Endothelial cell of umbilical vein (primary cell): Measurements from ENCODE around the gene NCMAP. TPM values are rescaled to one million over a fixed set of nuclear protein-coding genes. Genes with fewer than 3 reads are reported as not detected.

Source experiments
- BruUV-seq: library from RNA; stranded (reverse); fragments of 400-500 nt; replicated peaks from 2 replicates; lab custom pipeline; 2021; lab: Mats Ljungman, UMichigan
- CTCF ChIA-PET: fragments of 300-600, 350-600 bp; sonication (Branson Sonifier 250); formaldehyde crosslinking; loops from one replicate; lab custom pipeline; 2021; ENCODE audit warnings: antibody characterized with exemption, inconsistent platforms; lab: Charles Lee
- POLR2A ChIA-PET: fragments of 300-600, 350-600 bp; sonication (Branson Sonifier 250); formaldehyde crosslinking; loops from one replicate; lab custom pipeline; 2021; ENCODE audit warnings: antibody characterized with exemption, inconsistent platforms; lab: Charles Lee
- DNase-seq: peaks from one replicate; pipeline ENCODE4 v3.0.0-alpha.2; 2011; ENCODE audit warnings: low read depth, low spot score
- FAIRE-seq: peaks from 2 replicates; lab custom pipeline; 2011; peaks lifted over from hg19 to GRCh38; lab: Jason Lieb, UNC
- H2AFZ ChIP-seq: 2 replicates; pipeline ENCODE4 v1.6.0; 2012; ENCODE audit warnings: low read depth, low read length, control low read depth, inconsistent platforms
- H3K27ac ChIP-seq: 2 replicates; pipeline ENCODE4 v1.5.1; 2011; ENCODE audit warnings: low read depth, mild to moderate bottlenecking, control low read depth, low read length, moderate library complexity; ENCODE audit not compliant: insufficient read depth
- H3K27me3 ChIP-seq, 2 experiments: 2 replicates each; pipeline versions ENCODE4 v1.6.0 to v1.6.1; 2011; ENCODE audit warnings: low read length in 2 of 2, mixed read lengths in 1 of 2; ENCODE audit not compliant: control insufficient read depth in 2 of 2, insufficient read depth in 2 of 2
- H3K36me3 ChIP-seq, 2 experiments: 2 replicates in 1 of 2; 3 replicates in 1 of 2; pipeline ENCODE4 v1.5.1; 2011; ENCODE audit warnings: low read length in 2 of 2, mild to moderate bottlenecking in 1 of 2, moderate library complexity in 1 of 2; ENCODE audit not compliant: control insufficient read depth in 2 of 2, insufficient read depth in 2 of 2; ENCODE audit errors: extremely low read depth in 1 of 2
- H3K4me1 ChIP-seq: 3 replicates; pipeline ENCODE4 v1.5.1; 2011; ENCODE audit warnings: mild to moderate bottlenecking, low read length; ENCODE audit not compliant: control insufficient read depth, insufficient read depth; ENCODE audit errors: extremely low read depth
- H3K4me2 ChIP-seq: 2 replicates; pipeline ENCODE4 v1.6.1; 2011; ENCODE audit warnings: low read length, control low read depth, mixed read lengths; ENCODE audit not compliant: insufficient read depth
- H3K4me3 ChIP-seq, 3 experiments: fragments of 200-600 bp in 1 of 3; sonication (generic), shearing (Covaris generic) in 1 of 3; replicated peaks in 1 of 3; 2 replicates each; pipeline ENCODE4 v1.5.1; 2011 to 2016; ENCODE audit warnings: control low read depth in 3 of 3, low read length in 3 of 3, mild to moderate bottlenecking in 2 of 3, inconsistent platforms in 1 of 3, low read depth in 1 of 3, moderate library complexity in 1 of 3; ENCODE audit not compliant: insufficient read depth in 1 of 3
- H3K79me2 ChIP-seq: 2 replicates; pipeline ENCODE4 v1.6.0; 2012; ENCODE audit warnings: low read length, inconsistent platforms; ENCODE audit not compliant: control insufficient read depth, insufficient read depth
- H3K9ac ChIP-seq: replicated peaks from 2 replicates; pipeline ENCODE3; 2011; ENCODE audit warnings: low read length, control low read depth; ENCODE audit not compliant: insufficient read depth; ENCODE audit errors: extremely low read depth
- H3K9me1 ChIP-seq: replicated peaks from 3 replicates; pipeline ENCODE4 v1.6.0; 2011; ENCODE audit warnings: mild to moderate bottlenecking, low read length; ENCODE audit not compliant: control insufficient read depth, insufficient read depth; ENCODE audit errors: extremely low read depth
- H3K9me3 ChIP-seq: replicated peaks from 2 replicates; pipeline ENCODE4 v1.5.1; 2012; ENCODE audit warnings: low read length, inconsistent platforms; ENCODE audit not compliant: control insufficient read depth, insufficient read depth
- H4K20me1 ChIP-seq: replicated peaks from 2 replicates; pipeline ENCODE3; 2011; ENCODE audit warnings: mild to moderate bottlenecking, low read length; ENCODE audit not compliant: control insufficient read depth, insufficient read depth; ENCODE audit errors: extremely low read depth
- EZH2 ChIP-seq: IDR thresholded peaks from 2 replicates; pipeline ENCODE4 v1.6.1; 2012; ENCODE audit warnings: borderline replicate concordance, low read depth, mild to moderate bottlenecking, moderate library complexity, low read length, inconsistent platforms; ENCODE audit not compliant: severe bottlenecking
- FOS ChIP-seq: IDR thresholded peaks from 2 replicates; pipeline ENCODE4 v1.6.1; 2011; ENCODE audit warnings: mild to moderate bottlenecking, low read length, moderate library complexity, borderline replicate concordance; ENCODE audit not compliant: insufficient read depth
- GATA2 ChIP-seq: IDR thresholded peaks from 2 replicates; pipeline ENCODE4 v1.7.0; 2011; ENCODE audit warnings: low read depth, mild to moderate bottlenecking, moderate library complexity, mixed read lengths, low read length; ENCODE audit not compliant: insufficient read length, insufficient read depth
- JUN ChIP-seq: IDR thresholded peaks from 2 replicates; pipeline ENCODE4 v1.6.1; 2011; ENCODE audit warnings: borderline replicate concordance, low read depth; ENCODE audit not compliant: insufficient read length, insufficient read depth
- MYC ChIP-seq: IDR thresholded peaks from one replicate; pipeline ENCODE4 v1.6.1; 2011; ENCODE audit warnings: mild to moderate bottlenecking, low read depth, low read length
- POLR2A ChIP-seq: IDR thresholded peaks from 2 replicates; pipeline ENCODE4 v1.6.1; 2012; ENCODE audit warnings: low read depth, mild to moderate bottlenecking, control low read depth, low read length
- POLR2AphosphoS5 ChIP-seq: IDR thresholded peaks from 2 replicates; pipeline ENCODE4 v1.6.1; 2012; ENCODE audit warnings: low read depth, mild to moderate bottlenecking, control low read depth, low read length, moderate library complexity; ENCODE audit not compliant: insufficient read depth
- dilution Hi-C: fragments of 300-500 bp; cut with MboI; formaldehyde crosslinking; loops from one replicate; pipeline ENCODE4 v1.15.0; 2019; ENCODE audit warnings: low sequenced_read_pairs; ENCODE audit not compliant: extremely low pct_ligation_motif_present
- intact Hi-C: fragments of 100-400 bp; cut with micrococcal nuclease; formaldehyde crosslinking; loops from one replicate; pipeline ENCODE4 v1.10.0; 2022
- polyA plus RNA-seq, 4 experiments: library from polyadenylated mRNA; depleted of rRNA in 3 of 4; stranded (reverse) in 3 of 4; unstranded in 1 of 4; fragments of >200 nt; gene quantifications; 2 replicates each; pipeline versions ENCODE4 v1.2.1 to v1.2.3, GENCODE V29; 2011 to 2012; ENCODE audit warnings: missing spikeins in 1 of 4
- total RNA-seq: library from RNA; stranded (reverse); gene quantifications from 2 replicates; pipeline ENCODE4 v1.2.3, GENCODE V29; 2021
- TF ChIP-seq, protein P1 (sequence below), 2 donors: IDR thresholded peaks; 1 replicate in 1 of 2; 2 replicates in 1 of 2; pipeline ENCODE4 v1.5.1; 2011; ENCODE audit warnings: low read length in 2 of 2, mild to moderate bottlenecking in 2 of 2, moderate library complexity in 2 of 2, control low read depth in 1 of 2, inconsistent platforms in 1 of 2, low read depth in 1 of 2; ENCODE audit not compliant: insufficient read depth in 1 of 2; ENCODE audit errors: extremely low read depth in 1 of 2
- TF ChIP-seq, protein P2 (sequence below): IDR thresholded peaks from 2 replicates; pipeline ENCODE4 v1.6.1; 2011; ENCODE audit not compliant: insufficient read depth, insufficient read length

Gene NCMAP
- total and polyA plus RNA-seq, 2 donors (not counting 3 experiments of a cell fraction or from before 2014, with no cell fraction given): not detected

DNA sequence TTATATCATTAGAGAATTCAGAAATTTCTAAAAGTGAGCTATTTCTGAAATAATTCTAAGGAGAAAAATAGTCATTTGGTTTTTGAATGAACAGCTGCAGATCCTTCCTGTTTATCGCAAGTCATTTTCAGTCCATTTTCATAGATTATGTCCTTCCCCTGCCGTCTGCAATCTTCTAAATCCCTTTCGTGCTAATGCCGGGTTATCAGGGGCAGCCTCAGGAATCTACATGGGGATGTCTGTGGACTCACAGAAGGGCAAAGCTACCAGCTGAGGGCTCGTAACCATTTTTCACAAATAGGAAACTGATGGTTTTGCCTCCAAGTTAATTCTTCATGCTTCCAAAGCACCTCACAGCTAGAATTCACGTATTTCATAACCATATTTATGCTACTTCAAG, 30.3 kb upstream of the NCMAP start:
- POLR2A ChIA-PET: no interaction called here
- H4K20me1 ChIP-seq: no peaks in the 10 kb centered on the region
- intact Hi-C loops (loop anchor here (2.0 to 5.0 kb wide), 2 partner anchors 108 to 135 kb away; partner anchors contain the start of gene NIPAL3), dilution Hi-C loops (no loop called here)
- FAIRE-seq (no peak), DNase-seq (no peak)
- no peaks in the 10 kb centered on the region for H3K9me3 ChIP-seq
- TF ChIP-seq, protein P1, sequence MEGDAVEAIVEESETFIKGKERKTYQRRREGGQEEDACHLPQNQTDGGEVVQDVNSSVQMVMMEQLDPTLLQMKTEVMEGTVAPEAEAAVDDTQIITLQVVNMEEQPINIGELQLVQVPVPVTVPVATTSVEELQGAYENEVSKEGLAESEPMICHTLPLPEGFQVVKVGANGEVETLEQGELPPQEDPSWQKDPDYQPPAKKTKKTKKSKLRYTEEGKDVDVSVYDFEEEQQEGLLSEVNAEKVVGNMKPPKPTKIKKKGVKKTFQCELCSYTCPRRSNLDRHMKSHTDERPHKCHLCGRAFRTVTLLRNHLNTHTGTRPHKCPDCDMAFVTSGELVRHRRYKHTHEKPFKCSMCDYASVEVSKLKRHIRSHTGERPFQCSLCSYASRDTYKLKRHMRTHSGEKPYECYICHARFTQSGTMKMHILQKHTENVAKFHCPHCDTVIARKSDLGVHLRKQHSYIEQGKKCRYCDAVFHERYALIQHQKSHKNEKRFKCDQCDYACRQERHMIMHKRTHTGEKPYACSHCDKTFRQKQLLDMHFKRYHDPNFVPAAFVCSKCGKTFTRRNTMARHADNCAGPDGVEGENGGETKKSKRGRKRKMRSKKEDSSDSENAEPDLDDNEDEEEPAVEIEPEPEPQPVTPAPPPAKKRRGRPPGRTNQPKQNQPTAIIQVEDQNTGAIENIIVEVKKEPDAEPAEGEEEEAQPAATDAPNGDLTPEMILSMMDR (IDR thresholded peaks at IDR 0.05; ENCODE audit: extremely low read depth in 1 of 2, insufficient read depth in 1 of 2, low read depth in 1 of 2, low read length in 2 of 2): no peak
- TF ChIP-seq POLR2AphosphoS5 (no peak), EZH2 (no peak), FOS (no peak)
- CTCF ChIA-PET: interaction anchor here (1.0 to 4.5 kb wide), 10 partner anchors 9 to 327 kb away, joined by 3 to 70 read pairs (median 8); partner anchors contain the start of gene NIPAL3
- no peaks in the 10 kb centered on the region for H3K79me2 ChIP-seq
- BruUV-seq: no TSS peak
- H3K27me3 ChIP-seq: no peaks in the 10 kb centered on the region
- H3K9ac ChIP-seq: no peak overlapping the region
- no peaks in the 10 kb centered on the region for H3K36me3 ChIP-seq
- no peak overlapping the region for H3K4me2 ChIP-seq
- no peak overlapping the region for H3K27ac ChIP-seq
- H3K4me3 ChIP-seq: no peak overlapping the region
- H3K4me1 ChIP-seq: no peaks in the 10 kb centered on the region
- no peak overlapping the region for H2AFZ ChIP-seq
- H3K9me1 ChIP-seq: no peaks in the 10 kb centered on the region

DNA sequence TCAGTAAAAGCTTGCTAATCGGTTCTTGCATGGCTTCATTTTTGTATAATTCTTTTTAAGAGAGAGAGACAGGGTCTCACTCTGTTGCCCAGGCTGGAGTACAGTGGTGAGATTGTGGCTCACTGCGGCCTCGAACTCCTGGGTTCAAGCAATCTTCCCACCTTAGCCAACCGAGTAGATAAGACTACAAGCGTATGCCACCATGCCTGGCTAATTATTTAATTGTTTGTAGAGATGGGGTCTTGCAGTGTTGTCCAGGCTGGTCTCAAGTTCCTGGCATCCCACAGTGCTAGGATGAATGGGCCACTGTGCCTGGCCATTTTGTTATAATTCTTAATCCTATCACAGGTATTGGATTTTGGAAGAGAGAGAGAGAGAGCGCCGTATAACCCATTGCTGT, 29.8 kb upstream of the NCMAP start:
- no peak for TF ChIP-seq JUN
- TF ChIP-seq, protein P2, sequence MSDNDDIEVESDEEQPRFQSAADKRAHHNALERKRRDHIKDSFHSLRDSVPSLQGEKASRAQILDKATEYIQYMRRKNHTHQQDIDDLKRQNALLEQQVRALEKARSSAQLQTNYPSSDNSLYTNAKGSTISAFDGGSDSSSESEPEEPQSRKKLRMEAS: no peak
- TF ChIP-seq, protein P1 (IDR thresholded peaks at IDR 0.05; ENCODE audit: extremely low read depth in 1 of 2, insufficient read depth in 1 of 2, low read depth in 1 of 2, low read length in 2 of 2): no peak
- no peak for TF ChIP-seq POLR2A
- no peak for TF ChIP-seq GATA2
- no peak for TF ChIP-seq MYC
- no peak for TF ChIP-seq FOS
- TF ChIP-seq EZH2: no peak
- POLR2A ChIA-PET: no interaction called here

More for the DNA sequence above, 29.8 kb upstream of the NCMAP start:
- intact Hi-C loops (loop anchor here (2.0 to 5.0 kb wide), 2 partner anchors 109 to 135 kb away; partner anchors contain the start of gene NIPAL3), dilution Hi-C loops (no loop called here)
- no peak overlapping the region for H3K4me2 ChIP-seq
- no peaks in the 10 kb centered on the region for H3K36me3 ChIP-seq
- H3K9me3 ChIP-seq: no peaks in the 10 kb centered on the region
- no peaks in the 10 kb centered on the region for H3K27me3 ChIP-seq
- CTCF ChIA-PET: interaction anchor here (1.0 to 4.5 kb wide), 13 partner anchors 9 to 327 kb away, joined by 3 to 70 read pairs (median 7); partner anchors contain the start of gene NIPAL3
- FAIRE-seq (no peak), DNase-seq (no peak)
- H3K9ac ChIP-seq: no peak overlapping the region
- no peak overlapping the region for H2AFZ ChIP-seq
- no peaks in the 10 kb centered on the region for H3K79me2 ChIP-seq
- H3K4me3 ChIP-seq: no peak overlapping the region
- no TSS peak for BruUV-seq
- H3K9me1 ChIP-seq: no peaks in the 10 kb centered on the region
- no peak overlapping the region for H3K27ac ChIP-seq
- no peaks in the 10 kb centered on the region for H4K20me1 ChIP-seq
- no peaks in the 10 kb centered on the region for H3K4me1 ChIP-seq
